ENCODE results near the gene C1orf21.
A peak's percentile ranks its signal among the peaks of the same experiment; 100 is the strongest.

C1orf21 gene

DNA sequence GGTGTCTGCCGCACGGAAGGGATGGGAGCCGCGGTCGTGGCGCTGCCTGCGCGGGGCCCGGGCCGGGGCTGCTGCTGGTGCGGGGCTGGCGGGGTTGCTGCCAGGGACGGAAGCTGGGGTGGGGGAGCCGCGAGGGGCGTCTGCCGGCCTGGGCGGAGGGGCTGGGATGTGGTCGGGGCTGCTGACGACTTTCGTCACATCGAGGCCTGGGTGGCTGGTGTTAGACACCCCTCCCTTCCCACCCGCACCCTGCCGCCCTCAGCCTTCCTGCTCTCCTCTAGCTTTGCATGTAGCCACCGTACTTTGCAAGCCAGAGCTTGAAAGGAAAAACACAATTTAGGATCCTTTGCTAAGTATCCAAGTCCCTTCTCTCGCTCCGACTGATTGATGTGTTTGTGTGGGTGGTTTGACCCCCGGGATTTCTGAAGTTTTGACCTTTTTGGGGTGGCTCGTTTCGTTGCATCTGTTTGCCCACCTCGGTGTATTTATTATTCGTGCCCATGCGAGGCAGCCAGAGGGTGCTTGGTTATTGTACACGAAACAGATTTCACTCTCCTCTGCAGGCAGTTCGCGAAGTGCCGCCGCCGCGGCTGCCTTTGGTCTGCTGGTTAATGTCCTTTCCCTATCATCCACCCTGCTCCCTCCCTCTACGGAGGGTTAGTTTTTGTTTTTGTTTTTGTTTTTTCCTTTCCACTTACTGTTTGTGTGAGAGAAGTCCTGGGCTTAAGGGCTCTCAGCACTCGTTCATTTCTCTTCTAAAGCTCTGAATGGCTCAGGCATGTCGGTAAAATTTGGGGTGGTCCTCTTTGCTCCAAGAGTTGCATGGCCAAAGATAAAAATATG lies 868 bp downstream of the C1orf21 start:
- peak; percentile 19 for DNase-seq

DNA sequence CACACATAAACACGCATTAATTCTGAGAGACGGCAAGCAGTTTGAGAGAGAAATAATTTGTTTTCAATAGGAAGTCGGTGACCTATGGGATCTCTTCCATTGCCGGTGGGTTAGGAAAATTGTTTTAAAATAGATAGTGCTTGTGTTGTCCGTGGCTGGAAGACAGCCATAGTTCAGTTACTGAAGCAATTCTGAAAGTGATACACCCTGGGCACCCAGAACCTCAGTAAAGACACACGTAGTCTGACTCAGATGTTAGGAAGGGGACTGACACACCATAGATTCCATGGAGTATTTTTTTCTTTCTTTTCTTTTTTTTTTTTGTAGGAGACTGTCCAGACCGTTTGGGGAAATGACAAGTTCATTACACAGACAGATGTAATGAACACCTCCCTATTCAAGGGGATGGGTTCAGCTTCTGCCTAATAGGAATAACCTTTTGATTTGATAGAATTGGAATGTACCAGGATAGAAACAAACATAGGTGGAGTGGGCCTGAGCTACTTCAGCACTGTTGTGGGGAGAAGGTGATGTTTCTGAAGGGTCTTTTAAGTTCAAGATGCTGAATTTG lies 1.6 kb downstream of the C1orf21 start:
- DNase-seq = peak; percentile 92

- DNase-seq = peak; percentile 9
Measured at GRCh38 chr1:184388971-184389370, 2.1 kb downstream of the C1orf21 start.

GRCh38 chr1:184389446-184389845 lies 2.6 kb downstream of the C1orf21 start:
- no peak for DNase-seq

DNA sequence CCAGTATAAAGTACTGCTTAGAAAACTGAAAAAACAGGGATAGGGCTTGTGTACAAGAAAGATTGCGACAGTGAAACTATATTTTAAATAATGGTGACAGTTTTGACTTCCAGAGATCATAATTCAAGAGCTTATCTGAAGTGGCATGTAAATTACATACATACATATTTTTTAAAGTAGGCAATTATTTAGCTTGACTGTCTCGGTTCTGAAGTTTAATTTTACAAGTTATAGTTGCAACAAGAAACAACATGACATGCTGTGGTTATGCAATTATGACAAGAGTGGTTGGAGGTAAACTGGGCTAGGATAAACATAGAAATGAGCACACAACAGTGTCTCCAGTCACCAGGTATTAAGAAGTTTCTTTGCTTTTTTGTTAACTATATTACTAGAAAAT lies 4.1 kb downstream of the C1orf21 start:
- no peak for DNase-seq

GRCh38 chr1:184392067-184392466 lies 5.2 kb downstream of the C1orf21 start:
- DNase-seq = no peak

GRCh38 chr1:184392779-184393522 lies 6.1 kb downstream of the C1orf21 start:
- no peak for DNase-seq

DNA sequence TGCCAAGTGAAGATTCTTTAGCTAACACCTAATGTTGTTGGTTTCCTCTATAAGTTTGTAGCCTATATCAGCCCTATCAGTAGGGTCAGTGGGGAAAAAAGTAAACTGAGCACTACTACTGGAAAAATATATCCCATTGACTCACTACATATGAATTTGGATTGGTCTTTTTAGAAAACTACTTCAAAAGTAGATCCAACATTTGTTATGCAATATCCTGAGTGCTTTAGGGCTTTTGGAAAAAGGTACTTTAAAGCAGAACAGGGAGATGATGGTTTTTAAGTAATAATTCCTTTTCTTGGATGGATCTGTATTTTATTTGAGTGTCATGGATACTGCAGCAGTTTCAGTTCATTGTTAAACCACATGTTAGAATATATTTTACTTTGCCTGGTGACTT lies 7.1 kb downstream of the C1orf21 start:
- DNase-seq = no peak

GRCh38 chr1:184395370-184395769 lies 8.5 kb downstream of the C1orf21 start:
- no peak for DNase-seq

DNA sequence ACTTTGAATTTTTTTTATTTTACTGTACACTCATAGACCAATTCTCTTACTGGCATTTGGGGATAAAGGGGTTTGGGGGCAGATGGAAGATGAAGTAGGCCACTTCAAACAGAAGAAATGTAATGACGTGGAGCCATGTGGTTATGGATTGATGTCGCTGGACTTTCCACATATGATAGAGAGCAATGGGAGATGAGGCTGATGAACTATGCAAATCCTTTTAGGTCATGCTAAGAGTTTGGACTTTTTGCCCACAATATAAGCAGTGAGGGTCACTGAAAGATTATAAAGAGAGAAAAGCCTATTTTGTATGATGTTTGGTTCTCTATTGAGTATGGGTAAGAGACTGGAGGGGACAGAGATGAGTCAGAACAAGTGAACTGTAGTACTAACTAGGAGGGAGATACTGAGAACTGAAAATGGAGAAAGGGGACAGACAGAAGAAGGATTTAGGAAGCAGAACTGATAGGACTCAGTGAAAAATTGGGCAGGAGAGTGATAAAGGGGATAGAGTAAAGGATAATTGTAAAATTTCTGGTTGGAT lies 9.2 kb downstream of the C1orf21 start:
- no peak for DNase-seq

- no peak for DNase-seq
Measured at GRCh38 chr1:184399192-184399847, 12.5 kb downstream of the C1orf21 start.

GRCh38 chr1:184403961-184404726 lies 17.3 kb downstream of the C1orf21 start:
- no peak for DNase-seq

- no peak for DNase-seq
Measured at GRCh38 chr1:184404727-184405027, 17.8 kb downstream of the C1orf21 start.

DNA sequence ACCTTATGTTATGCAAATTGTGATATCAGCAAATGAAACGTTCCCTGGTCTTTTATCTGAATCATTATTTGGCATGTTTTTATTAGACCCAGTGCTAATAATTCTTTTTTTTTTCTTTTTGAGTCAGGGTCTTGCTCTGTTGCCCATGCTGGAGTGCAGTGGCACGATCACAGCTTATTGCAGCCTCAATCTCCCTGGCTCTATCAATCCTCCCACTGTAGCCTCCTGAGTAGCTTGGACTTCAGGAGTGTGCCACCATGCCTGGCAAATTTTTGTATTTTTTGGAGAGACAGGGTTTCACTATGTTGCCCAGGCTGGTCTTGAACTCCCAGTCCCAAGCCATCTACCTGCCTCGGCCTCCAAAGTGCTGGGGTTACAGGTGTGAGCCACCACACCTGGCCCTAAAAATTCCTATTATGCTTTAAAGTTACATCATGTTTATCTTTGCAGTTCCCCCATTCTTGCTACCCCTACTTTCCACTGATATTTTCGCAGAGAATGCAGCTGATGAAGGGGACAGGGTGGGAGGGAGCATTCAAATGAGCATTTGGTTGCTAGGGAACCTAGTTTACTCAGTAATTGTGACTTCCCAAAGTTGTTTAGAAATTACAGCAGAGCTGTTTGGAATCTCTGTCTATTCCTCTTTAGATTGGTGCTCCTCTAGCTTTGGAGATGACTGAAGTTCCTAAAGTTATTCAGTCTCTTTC lies 18.4 kb downstream of the C1orf21 start:
- DNase-seq = no peak

- DNase-seq = no peak
Measured at GRCh38 chr1:184405801-184406142, 18.9 kb downstream of the C1orf21 start.

GRCh38 chr1:184406479-184406878 lies 19.6 kb downstream of the C1orf21 start:
- DNase-seq = no peak

- DNase-seq = peak; percentile 31
Measured at GRCh38 chr1:184407816-184408510, 21.1 kb downstream of the C1orf21 start.

GRCh38 chr1:184408580-184408979 lies 21.8 kb downstream of the C1orf21 start:
- DNase-seq = no peak

DNA sequence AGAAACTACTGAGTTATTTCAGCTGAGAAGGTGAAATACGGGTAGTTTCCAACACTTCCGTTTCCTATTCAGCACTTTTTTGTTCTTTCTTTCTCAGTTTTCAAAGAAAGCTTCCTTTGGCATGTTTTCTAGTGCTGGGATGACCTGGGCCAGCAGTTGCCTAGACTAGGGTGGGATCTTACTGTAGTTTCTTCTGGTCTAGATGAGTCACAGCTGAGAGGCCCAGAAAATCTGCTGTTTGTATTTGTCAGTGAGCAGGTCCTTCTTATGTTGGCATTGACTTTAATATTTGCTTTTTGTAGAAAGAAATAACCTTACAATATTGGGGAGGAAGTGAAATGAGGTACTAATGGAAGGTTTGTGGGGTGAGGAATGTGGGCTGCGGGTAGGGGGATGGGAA lies 22.2 kb downstream of the C1orf21 start:
- peak; percentile 21 for DNase-seq

GRCh38 chr1:184412472-184412871 lies 25.6 kb downstream of the C1orf21 start:
- no peak for DNase-seq

DNA sequence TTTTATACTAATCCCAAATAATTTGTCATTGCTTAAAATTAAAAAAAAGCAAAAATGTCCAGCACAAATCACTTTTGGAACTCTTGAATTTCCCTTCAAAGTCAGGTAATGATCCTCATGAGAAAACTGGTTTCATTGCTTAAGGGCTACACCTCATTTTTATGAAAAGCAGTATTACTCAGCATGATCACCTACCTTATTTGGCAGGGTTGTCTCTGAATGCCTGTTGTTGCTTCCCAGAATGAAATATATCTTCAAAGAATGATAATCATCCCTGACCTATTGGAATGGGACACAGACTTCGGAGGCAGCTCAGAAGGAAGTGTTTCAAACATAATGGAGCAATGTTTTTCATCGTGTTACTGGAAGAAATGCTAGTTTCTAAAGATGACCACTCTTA lies 29.7 kb downstream of the C1orf21 start:
- DNase-seq = no peak
